Left forelimb (tissue), 1 donor: ENCODE data around the gene MYH10.

Experiments used
- DNase-seq: peaks from one replicate; pipeline ENCODE4 v3.0.0-alpha.2; 2018; ENCODE audit warnings: low spot score

Gene MYH10

DNA sequence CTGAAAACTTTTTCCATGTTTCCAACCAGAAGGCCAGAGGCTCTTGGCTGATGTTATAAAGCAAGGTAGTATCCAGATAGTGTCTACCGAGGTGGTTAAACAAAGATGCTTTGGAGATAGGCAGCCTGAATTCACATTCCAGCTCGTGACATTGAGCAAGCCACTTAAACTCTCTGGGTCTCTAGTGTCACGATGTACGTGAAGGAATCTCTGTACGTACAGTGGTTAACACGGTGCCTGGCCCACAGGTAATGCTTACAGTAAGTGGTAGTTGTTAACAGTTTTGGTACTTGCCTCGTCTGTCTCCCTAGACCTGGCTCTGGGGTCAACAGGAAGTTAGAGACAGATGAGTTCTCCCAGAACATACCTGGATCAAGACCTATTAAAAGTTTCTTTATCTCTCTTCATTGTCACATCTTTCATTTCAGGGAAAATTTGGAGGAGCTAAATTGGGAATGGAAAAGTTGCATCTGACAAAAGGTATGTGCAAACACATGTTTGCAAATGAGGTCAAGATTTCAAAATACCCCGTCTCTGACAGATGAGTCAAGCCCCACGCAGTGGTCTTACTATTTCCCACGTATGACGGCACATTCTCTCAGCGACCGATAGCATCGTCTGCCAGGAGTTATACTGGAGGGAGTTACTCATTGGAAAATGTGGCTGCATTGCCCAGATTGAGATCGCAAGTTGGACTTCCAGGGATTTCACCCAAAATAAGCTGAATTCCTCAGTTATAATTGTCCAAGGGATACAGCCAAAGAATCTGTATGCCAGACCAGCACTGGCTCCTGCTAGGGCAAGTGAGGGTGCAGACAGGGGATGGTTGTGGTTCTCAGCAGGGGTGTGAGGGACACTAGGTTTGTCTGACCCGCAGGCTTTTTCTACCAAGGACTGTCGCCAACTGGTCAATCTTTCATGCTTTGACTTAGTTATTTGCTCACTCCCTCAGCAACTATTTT is 18.9 kb upstream of the MYH10 start:
- no peak for DNase-seq

DNA sequence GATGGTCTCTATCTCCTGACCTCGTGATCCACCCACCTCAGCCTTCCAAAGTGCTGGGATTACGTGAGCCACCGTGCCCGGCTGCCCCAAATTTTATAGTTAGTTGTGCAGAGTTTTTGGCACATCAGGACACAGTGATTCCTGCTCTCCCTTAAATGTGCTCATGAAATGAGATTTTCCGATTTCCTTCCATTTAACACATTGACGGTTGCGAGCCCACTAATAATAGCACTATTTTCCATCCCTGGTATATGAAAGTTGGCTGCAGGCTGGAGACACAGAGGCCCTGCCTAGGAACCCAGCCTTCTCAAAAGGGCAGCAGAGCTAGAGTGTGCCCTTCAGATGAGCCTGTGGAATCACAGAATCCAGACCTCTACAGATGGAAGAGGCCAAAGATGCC is 17.4 kb upstream of the MYH10 start:
- DNase-seq: no peak

DNA sequence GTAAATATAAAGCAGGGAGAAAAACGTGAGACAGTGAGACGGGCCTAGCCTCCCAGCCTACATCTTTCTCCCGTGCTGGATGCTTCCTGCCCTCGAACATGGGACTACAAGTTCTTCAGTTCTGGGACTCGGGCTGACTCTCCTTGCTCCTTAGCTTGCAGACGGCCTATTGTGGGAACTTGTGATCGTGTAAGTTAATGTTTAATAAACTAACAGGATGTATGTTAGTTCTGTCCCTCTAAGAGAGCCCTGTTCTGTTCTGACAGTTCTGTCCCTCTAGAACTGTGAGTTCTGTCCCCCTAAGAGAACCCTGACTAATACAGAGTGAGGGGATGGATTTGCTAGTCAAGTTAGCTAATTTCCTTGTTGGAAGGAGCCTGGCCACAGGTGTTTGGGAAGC is 16.7 kb upstream of the MYH10 start:
- no peak for DNase-seq

DNA sequence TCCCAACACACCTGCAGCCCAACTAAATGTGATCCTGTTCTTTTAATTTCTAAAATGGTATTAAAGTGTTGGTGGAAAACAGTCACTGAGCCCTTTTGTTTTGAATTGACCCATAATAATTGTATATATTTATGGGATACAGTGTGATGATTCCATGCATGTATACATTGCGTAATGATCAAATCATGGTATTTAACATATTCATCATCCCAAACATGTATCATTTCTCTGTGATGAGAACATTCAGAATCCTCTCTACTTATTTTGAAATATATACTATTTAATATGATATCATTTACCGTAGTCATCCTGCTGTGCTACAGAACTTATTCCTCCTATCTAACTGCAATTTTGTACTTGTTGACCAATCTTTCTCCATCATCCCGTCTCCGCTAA is 14.0 kb upstream of the MYH10 start:
- no peak for DNase-seq

DNA sequence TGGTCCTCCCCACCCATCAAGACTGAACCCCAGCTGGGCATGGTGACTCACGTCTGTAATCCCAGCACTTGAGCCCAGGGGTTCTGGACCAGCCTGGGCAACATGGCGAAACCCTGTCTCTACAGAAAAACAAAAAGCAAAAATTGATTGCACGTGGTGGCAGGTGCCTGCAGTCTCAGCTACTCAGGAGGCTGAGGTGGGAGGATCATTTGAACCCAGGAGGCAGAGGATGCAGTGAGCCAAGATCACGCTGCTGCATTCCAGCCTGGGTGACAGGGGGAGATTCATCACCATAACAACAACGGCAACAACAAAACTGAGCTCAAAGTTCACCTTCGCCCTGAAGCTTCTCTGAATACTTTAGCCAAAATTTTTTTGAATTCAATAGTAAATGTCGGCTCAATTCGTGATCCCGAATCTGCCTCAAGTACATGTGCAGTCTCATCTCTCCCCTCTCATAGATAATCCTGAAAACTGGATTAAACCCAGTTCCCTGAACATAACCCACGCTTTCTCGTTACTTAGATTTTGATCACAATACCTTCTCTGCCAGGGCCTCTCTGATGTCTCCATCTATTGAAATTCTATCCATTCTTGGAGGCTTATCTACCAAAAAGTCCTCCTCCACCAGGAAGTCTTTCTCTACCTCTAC is 13.5 kb upstream of the MYH10 start:
- no peak for DNase-seq

DNA sequence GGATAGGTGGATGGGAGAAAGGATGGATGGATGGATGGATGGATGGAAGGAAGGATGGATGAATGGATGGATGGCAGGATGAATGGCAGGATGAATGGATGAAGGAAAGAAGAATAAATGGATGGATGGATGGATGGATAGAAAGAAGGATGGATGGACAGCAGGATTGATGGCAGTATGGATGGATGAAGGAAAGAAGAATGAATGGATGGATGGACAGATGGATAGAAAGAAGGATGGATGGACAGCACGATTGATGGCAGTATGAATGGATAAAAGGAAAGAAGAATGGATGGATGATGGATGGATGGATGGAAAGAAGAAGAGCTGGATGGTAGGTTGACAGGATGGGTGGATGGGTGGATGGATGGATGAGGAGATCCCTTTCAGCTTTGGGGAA is 9.2 kb upstream of the MYH10 start:
- DNase-seq: no peak

DNA sequence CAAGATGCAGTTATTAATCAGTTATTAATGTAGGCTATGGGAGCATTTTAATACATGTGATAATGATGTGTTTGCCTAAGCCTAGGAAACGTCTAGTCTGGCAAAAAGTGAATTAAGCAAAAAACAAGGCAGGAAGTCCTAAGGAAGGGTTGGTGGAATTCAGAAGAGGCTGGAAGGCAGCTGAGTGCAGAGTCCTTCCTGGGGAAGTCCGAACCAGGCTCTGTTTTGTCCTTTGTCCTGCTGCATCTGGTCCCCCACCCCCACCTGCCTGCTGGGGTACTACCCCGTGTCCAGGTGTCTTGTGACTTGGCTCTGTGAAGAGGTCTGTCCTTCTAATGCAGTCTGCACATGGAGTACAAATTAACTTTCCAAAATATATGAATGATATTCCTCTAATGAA is 1.5 kb upstream of the MYH10 start:
- no peak for DNase-seq

DNA sequence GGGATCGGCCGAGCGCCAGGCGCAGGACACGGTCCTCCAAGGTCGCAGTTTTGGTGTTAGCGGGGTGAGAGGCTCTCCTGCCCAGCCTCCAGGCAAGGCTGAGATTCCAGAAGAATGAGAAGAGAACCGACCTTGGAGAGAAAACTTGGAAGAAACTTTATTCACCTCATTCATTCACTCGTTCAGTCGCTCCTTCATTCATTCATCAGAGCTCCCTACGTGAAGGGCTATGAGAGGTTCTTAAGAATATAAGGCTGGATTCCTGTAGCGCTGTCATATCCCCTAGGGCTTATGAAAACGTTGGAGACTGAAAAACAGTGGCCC is 991 bp upstream of the MYH10 start:
- DNase-seq: no peak

DNA sequence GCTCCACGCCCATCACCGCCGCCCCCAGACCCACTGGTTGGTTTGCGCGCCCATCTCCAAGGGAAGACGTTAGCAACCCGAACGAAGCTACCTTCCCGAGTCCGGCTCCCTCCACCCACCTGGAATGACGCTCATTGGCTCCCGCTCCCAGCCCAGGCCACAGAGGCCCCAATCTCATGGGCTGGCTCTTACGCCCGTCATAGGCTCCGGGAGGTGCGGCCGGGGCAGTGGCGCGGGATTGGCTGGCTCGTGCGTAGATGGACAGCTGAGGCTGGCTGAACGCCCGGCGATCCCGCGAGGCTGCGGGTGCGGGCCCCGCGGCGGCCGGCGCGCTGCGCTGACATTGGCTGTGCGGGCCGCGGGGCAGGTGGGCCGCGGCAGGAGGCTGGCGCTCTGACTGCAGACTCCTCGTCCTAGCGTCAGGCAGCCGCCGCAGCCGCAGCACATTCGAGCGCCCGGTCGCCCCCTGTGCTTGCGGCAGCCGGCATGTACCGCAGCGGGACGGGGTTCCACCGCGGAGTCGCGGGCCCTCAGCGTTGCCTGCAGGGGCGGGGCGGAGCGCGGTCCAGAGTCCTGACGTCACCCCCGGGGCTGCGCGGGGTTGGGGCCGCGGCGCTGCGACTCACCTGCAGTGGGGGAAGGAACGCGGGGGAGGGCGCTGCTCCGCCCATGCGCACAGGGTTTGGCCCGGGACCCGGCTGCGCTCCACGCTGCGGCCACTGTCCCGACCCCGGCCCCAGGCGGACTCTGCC is 453 bp upstream of the MYH10 start:
- peak; percentile 99 for DNase-seq

DNA sequence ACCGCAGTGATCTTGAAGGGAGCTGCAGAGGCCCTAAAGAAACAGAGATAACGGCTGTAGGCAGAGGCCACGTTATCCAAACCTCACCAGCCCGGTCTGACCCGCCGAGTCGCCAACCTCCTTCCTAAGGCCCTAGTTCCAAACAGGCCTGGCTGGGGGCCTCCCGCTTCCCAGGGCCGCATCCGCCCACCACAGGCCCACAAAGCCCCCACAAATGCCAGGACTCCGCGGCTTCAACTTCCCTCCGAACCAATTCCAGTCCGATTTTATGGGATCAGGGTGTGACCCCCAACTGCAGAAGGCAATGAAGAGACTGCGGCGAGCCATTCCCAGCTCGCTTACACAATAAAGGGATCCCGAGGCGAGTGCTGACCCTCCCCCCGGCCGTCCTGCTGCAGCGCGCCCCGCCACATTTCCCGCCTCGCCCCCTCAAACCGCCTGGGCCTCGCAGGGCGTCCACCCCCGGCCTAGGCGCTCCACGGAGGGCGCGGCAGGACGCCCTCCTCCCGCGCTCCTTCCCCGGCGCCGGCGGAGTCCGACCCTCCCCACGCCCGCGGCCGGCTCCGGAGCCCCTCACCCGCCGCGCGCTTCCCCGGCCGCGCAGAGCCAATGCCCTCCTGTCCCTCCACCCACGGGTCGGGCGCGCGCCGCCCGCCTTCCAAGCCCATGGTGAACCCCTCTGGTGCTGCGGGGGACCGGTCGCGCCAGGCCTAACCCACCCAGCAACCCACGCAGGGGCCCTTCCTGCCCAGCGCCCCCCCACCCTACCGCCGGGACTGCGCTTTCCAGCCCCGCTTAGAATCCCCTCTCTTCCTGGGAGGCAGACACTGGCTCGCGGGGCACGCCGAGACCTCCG is 926 bp downstream of the MYH10 start:
- peak; percentile 79 for DNase-seq

DNA sequence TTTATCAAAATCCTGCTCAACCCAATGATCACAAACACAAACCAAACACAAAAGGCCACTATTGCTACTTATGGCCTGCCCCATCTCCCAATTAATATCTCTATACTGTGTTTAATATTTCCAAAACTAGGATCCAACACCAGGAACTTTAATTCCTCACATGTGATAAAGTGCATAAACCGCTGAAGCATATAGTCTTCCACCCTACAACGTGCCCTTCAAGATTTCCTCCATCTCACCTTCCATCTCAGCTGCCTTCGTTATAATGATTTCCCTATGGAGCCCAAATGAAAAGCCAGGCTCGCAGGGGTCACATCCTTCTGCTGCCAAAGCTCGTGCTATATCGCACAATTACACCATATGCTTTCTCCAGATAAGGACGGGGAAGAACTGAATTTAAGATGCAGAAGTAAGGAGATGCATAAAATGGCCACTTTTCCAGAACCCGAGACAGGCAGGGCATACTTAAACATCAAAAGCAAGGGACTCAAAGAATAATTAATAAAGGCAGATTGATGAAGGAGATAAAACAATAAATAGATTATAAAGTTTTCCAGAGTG is 1.8 kb downstream of the MYH10 start:
- DNase-seq: no peak

DNA sequence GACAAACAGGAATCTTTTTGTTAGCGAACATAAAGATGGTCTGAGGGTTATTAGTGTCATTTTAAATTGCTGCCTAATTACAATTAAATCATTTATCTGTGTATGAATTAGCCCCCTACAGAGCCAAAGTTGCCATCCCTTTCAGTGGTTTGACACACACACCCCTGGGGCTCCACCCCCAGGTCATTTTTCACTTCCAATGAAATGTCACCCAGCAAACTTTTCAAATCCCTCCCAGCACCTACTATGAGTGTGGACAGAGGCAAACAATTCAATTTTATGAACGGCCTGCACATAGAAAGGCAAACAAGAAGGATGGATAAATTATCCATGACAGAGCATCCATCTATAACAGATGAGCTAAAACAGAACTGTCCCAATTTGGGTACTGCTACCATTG is 2.4 kb downstream of the MYH10 start:
- DNase-seq: no peak

DNA sequence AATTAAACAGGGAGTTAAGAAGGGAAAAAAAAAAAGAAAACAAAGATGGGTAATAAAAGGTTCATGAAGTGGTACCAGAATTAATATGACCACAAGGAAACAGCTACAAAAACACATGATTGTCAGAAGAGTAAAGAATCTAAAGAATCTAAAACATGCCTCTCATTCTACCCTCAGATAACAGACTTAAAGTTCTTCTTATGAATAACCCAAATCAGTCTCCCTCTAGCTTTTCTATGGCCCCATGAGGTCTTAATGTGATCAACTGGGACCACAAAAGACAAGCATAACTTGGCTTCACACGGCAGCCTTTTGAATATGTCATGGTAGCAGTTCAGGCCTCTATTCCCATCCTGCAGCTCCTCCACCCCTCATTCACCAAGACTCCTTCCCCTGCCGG is 6.9 kb downstream of the MYH10 start:
- DNase-seq: no peak

DNA sequence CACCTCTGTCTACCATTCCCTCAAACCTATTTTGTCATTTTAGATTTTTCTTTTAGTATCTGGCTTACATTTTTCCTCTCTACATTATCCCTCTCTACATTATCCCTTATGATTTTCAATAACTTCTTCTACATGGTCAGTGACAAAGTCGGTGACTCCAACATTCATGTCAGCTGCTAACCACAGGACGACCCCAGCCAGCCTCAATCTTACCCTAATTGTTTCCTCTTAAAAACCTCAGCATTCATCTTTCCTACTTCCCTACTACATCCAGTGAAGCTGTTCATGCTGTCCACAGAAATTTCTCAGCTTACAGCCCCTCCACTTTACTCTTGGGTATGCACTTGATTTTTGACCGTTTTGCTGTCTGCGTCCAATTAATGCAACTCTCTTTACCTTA is 8.3 kb downstream of the MYH10 start:
- no peak for DNase-seq

DNA sequence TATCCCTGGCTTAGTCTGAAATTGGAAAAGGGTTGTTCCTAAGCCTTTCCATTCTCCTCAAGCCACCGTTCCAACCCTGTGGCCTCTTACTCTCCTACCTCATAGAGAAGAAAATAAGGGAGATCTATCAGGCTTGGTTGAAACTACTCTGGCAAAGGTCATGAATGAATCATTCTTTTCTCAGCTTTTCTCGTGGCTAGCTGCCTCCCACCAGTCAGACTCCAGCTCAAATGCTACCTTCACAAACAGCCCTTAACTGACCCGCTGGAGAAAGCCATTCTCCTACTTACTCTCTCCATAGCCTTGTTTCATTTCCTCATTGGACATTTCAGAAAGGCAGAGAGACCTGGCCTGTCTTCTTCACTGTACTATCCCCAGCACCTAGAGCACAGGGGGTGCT is 8.9 kb downstream of the MYH10 start:
- no peak for DNase-seq

DNA sequence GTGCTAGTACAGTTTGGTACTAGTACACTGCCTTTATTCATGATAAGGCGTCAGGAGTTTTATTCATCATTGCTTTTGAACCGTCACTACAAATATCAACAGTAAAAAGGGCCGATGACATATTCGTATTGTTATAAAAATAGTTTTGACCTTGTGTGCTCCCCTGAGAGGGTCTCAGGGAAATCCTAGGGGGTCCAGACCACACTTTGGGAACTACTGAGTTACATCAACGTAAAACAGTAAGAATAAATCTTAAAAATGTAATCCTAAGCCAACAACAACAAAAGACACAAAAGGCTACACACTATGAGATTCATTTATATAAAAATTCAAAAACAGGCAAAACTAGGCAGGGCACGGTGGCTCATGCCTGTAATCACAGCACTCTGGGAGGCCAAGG is 11.2 kb downstream of the MYH10 start:
- no peak for DNase-seq

DNA sequence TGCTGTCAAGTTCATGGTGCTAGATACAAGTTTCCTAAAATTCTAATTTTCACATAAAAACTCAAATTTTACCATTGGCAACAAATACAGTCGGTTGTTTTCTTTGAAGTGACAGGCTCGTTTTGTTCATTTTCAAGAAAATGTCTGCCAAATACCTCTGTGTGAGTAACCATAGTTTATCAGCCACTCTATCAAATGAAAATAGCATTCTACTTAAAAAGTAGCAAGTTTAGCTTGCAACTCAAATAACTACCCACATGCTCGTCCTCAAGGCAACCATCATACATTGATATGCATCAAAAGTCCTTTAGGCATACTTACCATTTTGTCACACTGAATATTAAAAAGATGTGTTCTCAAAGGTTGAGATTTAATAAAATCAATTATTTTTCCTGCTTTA is 11.7 kb downstream of the MYH10 start:
- no peak for DNase-seq

DNA sequence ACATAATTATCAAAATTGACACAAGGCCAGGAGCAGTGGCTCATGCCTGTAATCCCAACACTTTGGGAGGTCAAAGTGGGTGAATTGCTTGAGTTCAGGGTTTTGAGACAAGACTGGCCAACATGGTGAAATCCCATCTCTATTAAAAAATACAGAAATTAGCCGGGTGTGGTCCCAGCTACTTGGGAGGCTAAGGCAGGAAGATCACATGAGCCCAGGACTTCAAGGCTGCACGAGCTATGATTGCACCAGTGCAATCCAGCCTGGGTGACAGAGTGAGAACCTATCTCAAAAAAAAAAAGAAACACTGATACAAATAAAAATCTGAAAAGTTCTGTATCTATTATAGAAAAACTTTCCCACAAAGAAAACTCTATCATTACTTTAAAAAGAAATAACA is 15.5 kb downstream of the MYH10 start:
- no peak for DNase-seq

DNA sequence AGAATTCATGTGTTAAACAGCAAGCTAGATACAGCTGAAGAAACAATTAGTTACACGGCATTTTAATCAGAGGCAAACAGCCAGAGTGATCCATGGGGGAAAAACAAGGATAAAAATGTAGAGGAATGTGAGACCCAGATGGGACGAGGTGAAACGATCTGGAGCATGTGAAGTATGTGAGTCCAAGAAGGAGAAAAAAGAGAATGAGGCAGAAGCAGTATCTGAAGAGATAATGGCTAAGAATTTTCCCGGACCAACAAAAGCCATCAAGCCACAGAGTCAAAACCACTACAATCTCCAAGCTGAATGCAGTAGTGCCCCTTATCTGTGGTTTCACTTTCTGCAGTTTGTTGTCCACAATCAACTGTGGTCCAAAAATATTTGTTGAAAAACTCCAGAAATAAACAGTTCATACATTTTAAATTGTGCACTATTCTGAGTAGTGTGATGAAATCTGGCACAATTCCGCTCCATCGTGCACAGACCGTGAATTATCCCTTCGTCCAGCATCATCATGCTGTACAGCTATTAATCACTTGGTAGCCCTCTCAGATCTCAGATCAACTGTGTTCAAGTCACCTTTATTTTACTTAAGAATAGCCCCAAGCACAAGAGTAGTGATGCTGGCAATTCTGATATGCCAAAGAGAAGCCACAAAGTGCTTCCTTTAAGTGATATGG is 18.8 kb downstream of the MYH10 start:
- no peak for DNase-seq

DNA sequence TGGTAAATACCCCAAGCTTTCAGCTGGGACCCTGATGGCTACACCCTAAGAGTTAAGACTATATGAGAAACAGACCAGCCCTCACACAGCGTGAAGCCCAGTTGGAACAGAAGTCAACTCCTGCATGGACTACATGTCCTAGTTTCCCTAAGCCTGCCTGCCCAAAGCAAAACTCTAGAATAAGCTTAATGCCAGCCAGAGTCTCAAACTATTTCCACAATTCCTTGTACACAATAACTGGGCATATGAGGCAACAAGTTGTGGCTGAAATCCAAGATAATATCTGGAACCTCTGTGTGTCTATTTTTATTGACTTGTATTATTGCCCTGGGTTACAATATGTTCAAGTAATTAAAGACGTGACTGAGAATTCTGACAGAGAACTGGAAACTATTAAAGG is 19.4 kb downstream of the MYH10 start:
- DNase-seq: no peak

DNA sequence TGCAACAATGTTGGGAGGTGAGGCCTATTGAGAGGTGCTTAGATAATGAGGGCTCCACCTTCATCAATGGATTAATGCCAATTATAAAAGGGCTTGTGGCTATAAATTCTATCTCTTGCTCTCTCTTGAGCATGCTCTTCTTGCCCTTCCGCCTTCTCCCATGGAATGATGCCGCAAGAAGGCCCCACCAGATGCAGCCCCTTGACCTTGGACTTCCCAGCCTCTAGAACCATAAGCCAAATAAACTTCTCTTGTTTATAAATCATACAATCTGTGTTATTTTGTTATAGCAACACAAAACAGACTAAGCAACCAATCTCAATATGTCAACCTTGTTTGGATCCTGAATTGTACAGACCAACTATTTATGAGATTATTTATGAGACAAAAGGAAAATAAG is 20.0 kb downstream of the MYH10 start:
- DNase-seq: no peak
